K562 (cell line): ENCODE results near the gene SMARCB1. TPM values are rescaled to one million over a fixed set of nuclear protein-coding genes. Genes with fewer than 3 reads are reported as not detected.

Experiments used
- CEBPB ChIP-seq: fragments of 450-650 bp; IDR thresholded peaks from 2 replicates; pipeline ENCODE4 v1.6.1; 2016; ENCODE audit warnings: missing genetic modification characterization, missing compliant biosample characterization
- CHCHD3 ChIP-seq: fragments of 250-450 bp; sonication (Bioruptor Pico); IDR thresholded peaks from 2 replicates; pipeline ENCODE4 v2.1.2; 2022; ENCODE audit warnings: mild to moderate bottlenecking
- CHD2 ChIP-seq: IDR thresholded peaks from 2 replicates; pipeline ENCODE4 v1.6.1; 2011; ENCODE audit warnings: low read depth, low read length
- CREB3L1 ChIP-seq: fragments of 450-650 bp; IDR thresholded peaks from 2 replicates; pipeline ENCODE4 v1.6.1; 2014; ENCODE audit warnings: low read depth, mild to moderate bottlenecking, moderate library complexity, borderline replicate concordance
- ESRRA ChIP-seq: fragments of 450-650 bp; IDR thresholded peaks from 2 replicates; pipeline ENCODE4 v1.6.1; 2014; ENCODE audit warnings: low read depth, mild to moderate bottlenecking, moderate library complexity, borderline replicate concordance
- ETV6 ChIP-seq, 3 experiments: fragments of 150-350 bp in 1 of 3; sonication (generic) in 1 of 3; formaldehyde crosslinking in 1 of 3; IDR thresholded peaks; 2 replicates each; pipeline versions ENCODE4 v1.6.1 to v1.8.0; 2014 to 2022; ENCODE audit warnings: borderline replicate concordance in 2 of 3, low read depth in 2 of 3, antibody characterized with exemption in 1 of 3, low read length in 1 of 3, mild to moderate bottlenecking in 1 of 3, missing genetic modification reagents in 1 of 3
- ILF3 ChIP-seq: fragments of 450-650 bp; IDR thresholded peaks from 2 replicates; pipeline ENCODE4 v1.6.1; 2018; ENCODE audit warnings: antibody characterized with exemption, mild to moderate bottlenecking, moderate library complexity, borderline replicate concordance
- KDM5B ChIP-seq: fragments of 200-600 bp; sonication (generic); IDR thresholded peaks from 2 replicates; pipeline ENCODE4 v1.6.1; 2012; ENCODE audit warnings: low read depth, mild to moderate bottlenecking, moderate library complexity, low read length, control low read depth, inconsistent platforms; ENCODE audit not compliant: insufficient replicate concordance
- KLF16 ChIP-seq: IDR thresholded peaks from 2 replicates; pipeline ENCODE4 v1.6.1; 2016; ENCODE audit warnings: antibody characterized with exemption
- LEF1 ChIP-seq: fragments of 450-650 bp; IDR thresholded peaks from 2 replicates; pipeline ENCODE4 v1.6.1; 2016; ENCODE audit warnings: mild to moderate bottlenecking
- MIER1 ChIP-seq: fragments of 450-650 bp; IDR thresholded peaks from 2 replicates; pipeline ENCODE4 v1.6.1; 2016; ENCODE audit warnings: antibody characterized with exemption, mild to moderate bottlenecking, low read depth
- NFXL1 ChIP-seq: fragments of 450-650 bp; formaldehyde crosslinking; IDR thresholded peaks from 2 replicates; pipeline ENCODE4 v1.4.0; 2021; ENCODE audit warnings: mild to moderate bottlenecking
- PHB ChIP-seq: fragments of 250-450 bp; sonication (Bioruptor Pico); IDR thresholded peaks from 2 replicates; pipeline ENCODE4 v1.5.0; 2021
- PKNOX1 ChIP-seq: fragments of 450-650 bp; IDR thresholded peaks from 2 replicates; pipeline ENCODE4 v1.6.1; 2016
- SREBF1 ChIP-seq: fragments of 150-350 bp; IDR thresholded peaks from 2 replicates; pipeline ENCODE4 v1.6.1; 2014; ENCODE audit warnings: antibody characterized with exemption, low read depth, low read length, borderline replicate concordance
- STAT5A ChIP-seq: IDR thresholded peaks from 2 replicates; pipeline ENCODE4 v1.6.1; 2012; ENCODE audit warnings: low read length, inconsistent platforms, borderline replicate concordance
- ZBTB7A ChIP-seq: IDR thresholded peaks from 2 replicates; pipeline ENCODE4 v1.6.1; 2011; ENCODE audit warnings: low read depth, mild to moderate bottlenecking, low read length, moderate library complexity, borderline replicate concordance; ENCODE audit not compliant: control insufficient read depth
- ZC3H4 ChIP-seq: sonication (generic); formaldehyde crosslinking; IDR thresholded peaks from 2 replicates; pipeline ENCODE4 v1.9.0; 2021; ENCODE audit warnings: missing genetic modification reagents, borderline replicate concordance
- ZFX ChIP-seq: sonication (generic); formaldehyde crosslinking; IDR thresholded peaks from 2 replicates; pipeline ENCODE4 v1.8.0; 2022; ENCODE audit warnings: mild to moderate bottlenecking, missing genetic modification reagents, moderate library complexity
- ZNF551 ChIP-seq: fragments of 250-450 bp; sonication (Bioruptor Pico); IDR thresholded peaks from 2 replicates; pipeline ENCODE4 v1.5.0; 2021; ENCODE audit warnings: mild to moderate bottlenecking, moderate library complexity
- polyA plus RNA-seq, 8 experiments: library from polyadenylated mRNA; depleted of rRNA in 4 of 8; stranded (reverse) in 5 of 8; unstranded in 3 of 8; fragments of >200 nt; fragmentation: Nextera tagmentation in 2 of 8; fragmentation: Illumina TruSeq in 1 of 8; extraction: Ambion mirVana in 2 of 8; extraction: Trizol in 1 of 8; gene quantifications; 2 replicates each; pipeline versions ENCODE4 v1.2.1 to v1.2.3, GENCODE V29; 2011 to 2014; ENCODE audit warnings: inconsistent platforms in 1 of 8, missing spikeins in 1 of 8
- total RNA-seq, 7 experiments: library from RNA; depleted of rRNA in 6 of 7; stranded (reverse); fragments of >200 nt in 6 of 7; fragmentation: Illumina TruSeq in 2 of 7; extraction: Trizol in 2 of 7; gene quantifications; 2 replicates each; pipeline versions ENCODE4 v1.2.1 to v1.2.3, GENCODE V29; 2011 to 2021; ENCODE audit warnings: low replicate concordance in 1 of 7
- TF ChIP-seq, protein P1 (sequence below): fragments of 250-450 bp; sonication (Bioruptor Pico); IDR thresholded peaks from 2 replicates; pipeline ENCODE4 v1.4.0; 2020

The SMARCB1 gene
- total and polyA plus RNA-seq, 9 of the 15 experiments (the other 6 are each of a cell fraction or from before 2014, with no cell fraction given), result 1.2 to 113 (median 65.4) TPM

- no peak for TF ChIP-seq ILF3
- TF ChIP-seq CHD2, result peak; percentile 73
- peak; percentile 55 for TF ChIP-seq PKNOX1
- TF ChIP-seq CHCHD3 (CRISPR knock-in tag), result no peak
- no peak for TF ChIP-seq NFXL1
- no peak for TF ChIP-seq PHB (CRISPR knock-in tag)
- no peak for TF ChIP-seq SREBF1
- TF ChIP-seq MIER1, result no peak
- TF ChIP-seq KDM5B, result peak; percentile 6
- TF ChIP-seq CREB3L1, result peak; percentile 86; the same call in 1 of the 2 replicates
- TF ChIP-seq ETV6 (IDR thresholded peaks at IDR 0.05; ENCODE audit: borderline replicate concordance in 1 of 2, low read depth in 2 of 2, low read length in 1 of 2), result no peak
- TF ChIP-seq ETV6 (CRISPR knock-in tag; IDR thresholded peaks at IDR 0.05; ENCODE audit: borderline replicate concordance), result no peak
- TF ChIP-seq STAT5A, result no peak
- TF ChIP-seq ZNF551 (CRISPR knock-in tag), result no peak
- no peak for TF ChIP-seq LEF1
- no peak for TF ChIP-seq ZC3H4
- peak; percentile 68; the same call in 1 of the 2 replicates for TF ChIP-seq ESRRA
- no peak for TF ChIP-seq KLF16
- no peak for TF ChIP-seq CEBPB
- no peak for TF ChIP-seq ZBTB7A
- TF ChIP-seq ZFX, result no peak
- TF ChIP-seq, protein P1, sequence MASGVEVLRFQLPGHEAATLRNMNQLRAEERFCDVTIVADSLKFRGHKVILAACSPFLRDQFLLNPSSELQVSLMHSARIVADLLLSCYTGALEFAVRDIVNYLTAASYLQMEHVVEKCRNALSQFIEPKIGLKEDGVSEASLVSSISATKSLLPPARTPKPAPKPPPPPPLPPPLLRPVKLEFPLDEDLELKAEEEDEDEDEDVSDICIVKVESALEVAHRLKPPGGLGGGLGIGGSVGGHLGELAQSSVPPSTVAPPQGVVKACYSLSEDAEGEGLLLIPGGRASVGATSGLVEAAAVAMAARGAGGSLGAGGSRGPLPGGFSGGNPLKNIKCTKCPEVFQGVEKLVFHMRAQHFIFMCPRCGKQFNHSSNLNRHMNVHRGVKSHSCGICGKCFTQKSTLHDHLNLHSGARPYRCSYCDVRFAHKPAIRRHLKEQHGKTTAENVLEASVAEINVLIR (CRISPR knock-in tag), result no peak
These were observed 52.1 kb downstream of the SMARCB1 start, which contains the start of gene DERL3 (continued) for GRCh38 chr22:23838681-23839468.
